B cell (primary cell): ENCODE results near the gene SNX24. TPM values are rescaled to one million over a fixed set of nuclear protein-coding genes. Genes with fewer than 3 reads are reported as not detected.

ENCODE experiments used
- ATAC-seq: fragments of 200-7000 bp; cut with Tn5 transposase; one replicate; pipeline ENCODE4 v1.10.0; 2021; ENCODE audit warnings: low read depth, mild to moderate bottlenecking, moderate number of reproducible peaks, moderate library complexity
- CTCF ChIA-PET: fragments of 350-600 bp; sonication (Branson Sonifier 250); formaldehyde crosslinking; loops from one replicate; lab custom pipeline; 2021; ENCODE audit warnings: antibody characterized with exemption, inconsistent platforms; lab: Charles Lee
- POLR2A ChIA-PET: fragments of 350-600 bp; sonication (Branson Sonifier 250); formaldehyde crosslinking; loops from one replicate; lab custom pipeline; 2021; ENCODE audit warnings: antibody characterized with exemption; lab: Charles Lee
- DNase-seq: peaks from one replicate; pipeline ENCODE4 v3.0.0; 2013
- H2AFZ ChIP-seq: 2 replicates; pipeline ENCODE4 v1.6.1; 2012; ENCODE audit warnings: mild to moderate bottlenecking, low read depth, low read length; ENCODE audit not compliant: insufficient read depth, poor library complexity, severe bottlenecking
- H3K27ac ChIP-seq, 2 donors: 1 replicate in 1 of 2; 2 replicates in 1 of 2; pipeline ENCODE4 v1.5.1; 2012 to 2013; ENCODE audit warnings: low read length in 2 of 2, mild to moderate bottlenecking in 2 of 2, moderate library complexity in 1 of 2
- H3K27me3 ChIP-seq, 4 experiments: fragments of 200-600 bp in 1 of 4; sonication (generic) in 1 of 4; replicated peaks in 1 of 4; 1 replicate in 2 of 4; 2 replicates in 2 of 4; pipeline versions ENCODE4 v1.6.1 to v1.7.0; 2013 to 2016; ENCODE audit warnings: low read length in 3 of 4, mild to moderate bottlenecking in 2 of 4, mixed read lengths in 1 of 4, moderate library complexity in 1 of 4; ENCODE audit not compliant: insufficient read depth in 4 of 4, control insufficient read depth in 3 of 4; ENCODE audit errors: control extremely low read depth in 1 of 4
- H3K36me3 ChIP-seq, 2 experiments: replicated peaks in 1 of 2; 1 replicate in 1 of 2; 2 replicates in 1 of 2; pipeline versions ENCODE4 v1.6.1 to v1.7.1; 2013; ENCODE audit warnings: low read length in 1 of 2; ENCODE audit not compliant: insufficient read depth in 2 of 2, control insufficient read depth in 1 of 2; ENCODE audit errors: control extremely low read depth in 1 of 2, extremely low read depth in 1 of 2
- H3K4me1 ChIP-seq, 2 donors: fragments of 200-600 bp in 1 of 2; sonication (generic) in 1 of 2; 1 replicate in 1 of 2; 2 replicates in 1 of 2; pipeline versions ENCODE4 v1.5.1 to v1.6.1; 2013 to 2017; ENCODE audit warnings: low read length in 2 of 2; ENCODE audit not compliant: control insufficient read depth in 2 of 2, insufficient read depth in 2 of 2
- H3K4me2 ChIP-seq: replicated peaks from 2 replicates; pipeline ENCODE3; 2012; ENCODE audit warnings: mild to moderate bottlenecking, low read depth, low read length; ENCODE audit not compliant: poor library complexity, severe bottlenecking
- H3K4me3 ChIP-seq, 5 experiments: fragments of 200-600 bp in 1 of 5; sonication (generic) in 1 of 5; 1 replicate in 3 of 5; 2 replicates in 2 of 5; pipeline versions ENCODE4 v1.5.1 to v1.7.0; 2011 to 2016; ENCODE audit warnings: low read length in 4 of 5, mild to moderate bottlenecking in 4 of 5, low read depth in 2 of 5, control low read depth in 1 of 5, moderate library complexity in 1 of 5; ENCODE audit not compliant: insufficient read depth in 1 of 5; ENCODE audit errors: control extremely low read depth in 1 of 5, extremely low read depth in 1 of 5
- H3K79me2 ChIP-seq: fragments of 200-600 bp; sonication (generic); one replicate; pipeline ENCODE4 v1.6.0; 2016; ENCODE audit warnings: low read length; ENCODE audit not compliant: control insufficient read depth, insufficient read depth
- H3K9ac ChIP-seq: fragments of 200-600 bp; sonication (generic); 2 replicates; pipeline ENCODE4 v1.6.1; 2017; ENCODE audit warnings: mild to moderate bottlenecking, low read length, moderate library complexity
- H3K9me3 ChIP-seq, 3 donors: one replicate each; pipeline versions ENCODE4 v1.6.1 to v1.7.1; 2013; ENCODE audit warnings: low read length in 2 of 3; ENCODE audit not compliant: control insufficient read depth in 2 of 3, insufficient read depth in 1 of 3; ENCODE audit errors: control extremely low read depth in 1 of 3
- H4K20me1 ChIP-seq: 2 replicates; pipeline ENCODE4 v1.6.0; 2012; ENCODE audit warnings: mild to moderate bottlenecking, low read length; ENCODE audit not compliant: insufficient read depth, control insufficient read depth, poor library complexity, severe bottlenecking
- H3K27ac Mint-ChIP-seq: one replicate; pipeline ENCODE4 v1.8.0; 2021; ENCODE audit warnings: mixed read lengths
- H3K27me3 Mint-ChIP-seq: one replicate; pipeline ENCODE4 v1.8.0; 2021; ENCODE audit warnings: mixed read lengths
- H3K4me1 Mint-ChIP-seq: one replicate; pipeline ENCODE4 v1.8.0; 2021; ENCODE audit warnings: mixed read lengths
- H3K4me3 Mint-ChIP-seq: one replicate; pipeline ENCODE4 v1.8.0; 2021; ENCODE audit warnings: mixed read lengths
- H3K9me3 Mint-ChIP-seq: one replicate; pipeline ENCODE4 v1.8.0; 2022; ENCODE audit warnings: mixed read lengths; ENCODE audit not compliant: insufficient read depth
- EZH2 ChIP-seq: IDR thresholded peaks from 2 replicates; pipeline ENCODE4 v1.6.1; 2012; ENCODE audit warnings: borderline replicate concordance, low read depth, mild to moderate bottlenecking, moderate library complexity, low read length; ENCODE audit not compliant: insufficient read depth, poor library complexity, severe bottlenecking
- WGBS: methylation state at CpG from one replicate; pipeline ENCODE4 v1.1.5; 2013; ENCODE audit warnings: missing lambda C conversion rate; ENCODE audit not compliant: insufficient coverage; 5-methylcytosine and 5-hydroxymethylcytosine counted together
- intact Hi-C: fragments of 100-400 bp; cut with micrococcal nuclease; formaldehyde crosslinking; loops from one replicate; pipeline ENCODE4 v1.10.0; 2022
- polyA plus RNA-seq: library from polyadenylated mRNA; depleted of rRNA; stranded (reverse); fragments of >200 nt; gene quantifications from 2 replicates; pipeline ENCODE4 v1.2.3, GENCODE V29; 2012
- total RNA-seq, 2 donors: library from RNA; stranded (reverse); fragments of 120-200 nt in 1 of 2; gene quantifications; 1 replicate in 1 of 2; 2 replicates in 1 of 2; pipeline versions ENCODE4 v1.2.3 to v1.2.4, GENCODE V29; 2013 to 2022
- TF ChIP-seq, protein P1 (sequence below): fragments of 200-600 bp; IDR thresholded peaks from one replicate; pipeline ENCODE4 v1.8.0; 2022; ENCODE audit warnings: antibody characterized with exemption, mild to moderate bottlenecking

SNX24 gene
- total and polyA plus RNA-seq, 2 donors (not counting 1 experiment from before 2014, with no cell fraction given), result 1.1 to 9.3 TPM

DNA sequence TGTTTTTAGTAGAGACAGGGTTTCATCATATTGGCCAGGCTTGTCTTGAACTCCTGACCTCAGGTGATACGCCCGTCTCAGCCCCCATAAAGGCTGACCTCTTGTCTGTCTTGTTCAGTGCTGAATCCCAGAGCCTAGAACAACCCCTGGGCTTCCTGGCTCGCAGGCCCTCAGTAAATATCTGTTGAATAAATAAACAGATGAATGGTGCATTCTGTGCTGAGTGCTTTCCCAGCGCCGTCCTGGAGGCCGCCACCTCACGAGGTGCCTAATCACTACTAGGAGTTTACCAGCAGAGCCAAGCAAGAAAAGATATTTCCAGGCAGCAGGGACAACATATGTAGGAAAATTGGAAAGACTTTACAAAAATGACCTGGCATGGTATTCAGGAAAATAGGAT is 88.5 kb downstream of the SNX24 start:
- intact Hi-C loops, result no loop called here
- Mint-ChIP-seq H3K4me3 (no peak overlapping the region), H3K4me1 (no peaks in the 10 kb centered on the region), H3K9me3 (no peaks in the 10 kb centered on the region), H3K27me3 (no peaks in the 10 kb centered on the region), H3K27ac (no peak overlapping the region)
- Histone ChIP-seq H4K20me1 (no peaks in the 10 kb centered on the region), H2AFZ (no peak overlapping the region), H3K9me3 (no peaks in the 10 kb centered on the region), H3K36me3 (no peaks in the 10 kb centered on the region), H3K4me1 (no peaks in the 10 kb centered on the region), H3K9ac (no peak overlapping the region), H3K27me3 (no peaks in the 10 kb centered on the region), H3K4me2 (no peak overlapping the region), H3K4me3 (no peak overlapping the region), H3K27ac (no peak overlapping the region), H3K79me2 (no peaks in the 10 kb centered on the region)
- ChIA-PET POLR2A (no interaction called here), CTCF (no interaction called here)
- DNase-seq (no peak), ATAC-seq (no peak)
- TF ChIP-seq EZH2, result no peak
- TF ChIP-seq, protein P1, sequence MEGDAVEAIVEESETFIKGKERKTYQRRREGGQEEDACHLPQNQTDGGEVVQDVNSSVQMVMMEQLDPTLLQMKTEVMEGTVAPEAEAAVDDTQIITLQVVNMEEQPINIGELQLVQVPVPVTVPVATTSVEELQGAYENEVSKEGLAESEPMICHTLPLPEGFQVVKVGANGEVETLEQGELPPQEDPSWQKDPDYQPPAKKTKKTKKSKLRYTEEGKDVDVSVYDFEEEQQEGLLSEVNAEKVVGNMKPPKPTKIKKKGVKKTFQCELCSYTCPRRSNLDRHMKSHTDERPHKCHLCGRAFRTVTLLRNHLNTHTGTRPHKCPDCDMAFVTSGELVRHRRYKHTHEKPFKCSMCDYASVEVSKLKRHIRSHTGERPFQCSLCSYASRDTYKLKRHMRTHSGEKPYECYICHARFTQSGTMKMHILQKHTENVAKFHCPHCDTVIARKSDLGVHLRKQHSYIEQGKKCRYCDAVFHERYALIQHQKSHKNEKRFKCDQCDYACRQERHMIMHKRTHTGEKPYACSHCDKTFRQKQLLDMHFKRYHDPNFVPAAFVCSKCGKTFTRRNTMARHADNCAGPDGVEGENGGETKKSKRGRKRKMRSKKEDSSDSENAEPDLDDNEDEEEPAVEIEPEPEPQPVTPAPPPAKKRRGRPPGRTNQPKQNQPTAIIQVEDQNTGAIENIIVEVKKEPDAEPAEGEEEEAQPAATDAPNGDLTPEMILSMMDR, result no peak
- WGBS, result 100% methylated on average over 6 of the region's 7 CpGs

DNA sequence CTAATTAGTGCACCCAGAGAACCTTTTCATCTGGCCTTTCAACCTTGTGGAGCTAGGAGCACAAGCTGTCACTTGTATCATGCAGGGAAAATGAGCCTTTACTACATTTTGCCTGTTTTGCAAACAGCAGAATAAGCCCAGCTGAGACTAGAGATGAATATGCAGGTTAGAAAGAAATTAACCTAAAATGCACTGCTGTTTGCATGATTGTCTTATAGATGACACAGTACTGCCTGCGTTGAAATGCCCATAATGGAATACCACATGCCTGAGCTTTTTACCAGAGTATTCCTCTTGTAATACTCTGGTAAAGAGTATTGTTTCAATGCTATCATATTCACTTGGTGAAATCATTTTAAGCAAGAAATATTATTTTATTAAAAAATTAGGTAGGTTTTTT is 90.7 kb downstream of the SNX24 start:
- Histone ChIP-seq H3K79me2 (no peaks in the 10 kb centered on the region), H3K9ac (no peak overlapping the region), H3K4me2 (no peak overlapping the region), H3K9me3 (no peaks in the 10 kb centered on the region), H3K27ac (no peak overlapping the region), H2AFZ (no peak overlapping the region), H3K4me3 (no peak overlapping the region), H3K4me1 (no peaks in the 10 kb centered on the region), H3K36me3 (no peaks in the 10 kb centered on the region), H4K20me1 (no peaks in the 10 kb centered on the region), H3K27me3 (no peaks in the 10 kb centered on the region)
- H3K27me3 Mint-ChIP-seq, result no peaks in the 10 kb centered on the region
- WGBS, result no CpG with 5 or more reads among the region's 1 CpG
- no peak overlapping the region for H3K27ac Mint-ChIP-seq
- POLR2A ChIA-PET, result no interaction called here
- TF ChIP-seq, protein P1, result no peak
- TF ChIP-seq EZH2, result no peak
- intact Hi-C loops, result no loop called here
- H3K4me3 Mint-ChIP-seq, result no peak overlapping the region
- ATAC-seq, result no peak
- CTCF ChIA-PET, result no interaction called here
- DNase-seq, result no peak
- H3K9me3 Mint-ChIP-seq, result no peaks in the 10 kb centered on the region
- no peaks in the 10 kb centered on the region for H3K4me1 Mint-ChIP-seq
